GM21390 (cell line): ENCODE data around the gene MET.
"Not testable (repeated sequence)": the region's sequence is repeated elsewhere in the genome, so short reads cannot be mapped to it uniquely, and the experiment has no call there.

Experiments
- ATAC-seq: cut with Tn5 transposase; IDR thresholded peaks from one replicate; pipeline ENCODE4 v1.9.1; 2021; ENCODE audit not compliant: unreplicated experiment

Gene MET

DNA sequence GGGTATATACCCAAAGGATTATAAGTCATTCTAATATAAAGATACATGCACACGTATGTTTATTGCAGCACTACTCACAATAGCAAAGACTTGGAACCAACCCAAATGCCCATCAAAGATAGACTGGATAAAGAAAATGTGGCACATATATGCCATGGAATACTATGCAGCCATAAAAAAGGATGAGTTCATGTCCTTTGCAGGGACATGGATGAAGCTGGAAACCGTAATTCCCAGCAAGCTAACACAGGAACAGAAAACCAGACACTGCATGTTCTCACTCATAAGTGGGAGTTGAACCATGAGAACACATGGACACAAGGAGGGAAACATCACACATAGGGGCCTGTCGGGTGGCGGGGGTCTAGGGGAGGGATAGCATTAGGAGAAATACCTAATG is 79.1 kb downstream of the MET start:
- ATAC-seq, result not testable (repeated sequence)

DNA sequence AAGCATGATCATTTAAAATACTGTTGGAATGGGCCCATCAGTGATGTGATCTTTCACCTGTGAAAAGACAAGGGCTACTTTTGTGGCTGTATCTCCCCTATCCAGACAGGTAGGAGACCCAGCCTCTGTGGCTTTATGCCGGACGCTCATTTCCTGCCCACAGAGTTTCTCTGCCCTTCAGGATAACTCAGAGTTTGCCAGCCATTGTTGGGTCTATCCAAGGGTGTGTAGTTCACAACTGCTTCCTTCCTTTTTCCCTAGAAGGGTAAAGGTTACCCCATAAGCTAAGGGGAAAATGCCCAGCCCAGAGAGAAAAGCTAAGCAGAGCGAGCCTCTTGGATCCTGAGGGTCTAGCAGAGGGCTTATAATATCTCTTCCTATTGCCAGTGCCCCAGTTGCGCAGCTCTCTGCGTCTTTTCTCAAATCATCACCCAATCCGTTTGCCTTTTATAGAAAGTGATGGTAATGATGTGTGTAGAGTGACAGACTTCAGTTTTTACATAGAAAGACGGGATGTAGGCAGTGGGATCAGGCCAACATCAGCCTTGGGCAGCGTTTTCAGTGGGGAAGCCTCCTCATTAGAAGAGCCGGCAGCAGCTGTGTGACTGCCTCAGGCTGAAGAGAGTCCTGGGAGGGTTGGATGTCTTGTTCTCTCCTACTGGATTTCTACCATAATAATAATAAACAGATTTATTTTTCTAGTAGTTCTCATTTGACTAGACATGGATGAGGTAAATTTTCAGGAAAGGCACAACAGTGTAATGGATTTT is 80.5 kb downstream of the MET start:
- no peak for ATAC-seq

GRCh38 chr7:116753130-116753529 is 81.1 kb downstream of the MET start:
- no peak for ATAC-seq

GRCh38 chr7:116754186-116754585 is 82.2 kb downstream of the MET start:
- no peak for ATAC-seq

DNA sequence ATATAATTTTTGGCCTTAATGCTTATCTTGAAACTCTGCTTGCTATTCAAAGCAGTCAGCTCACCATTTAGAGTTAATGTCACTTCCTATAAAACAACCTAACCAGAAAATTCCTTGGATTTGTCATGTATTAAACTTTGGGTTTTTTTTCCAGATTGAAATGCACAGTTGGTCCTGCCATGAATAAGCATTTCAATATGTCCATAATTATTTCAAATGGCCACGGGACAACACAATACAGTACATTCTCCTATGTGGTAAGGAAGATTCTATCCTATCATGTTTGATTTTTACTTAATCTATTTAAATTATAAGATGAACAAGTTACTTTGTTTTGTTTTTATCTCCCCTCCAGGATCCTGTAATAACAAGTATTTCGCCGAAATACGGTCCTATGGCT is 85.3 kb downstream of the MET start:
- no peak for ATAC-seq

GRCh38 chr7:116759642-116760041 is 87.6 kb downstream of the MET start:
- not testable (repeated sequence) for ATAC-seq

GRCh38 chr7:116762971-116763370 is 91.0 kb downstream of the MET start:
- no peak for ATAC-seq

- ATAC-seq, result no peak
Observed at GRCh38 chr7:116763647-116764046, 91.7 kb downstream of the MET start.

DNA sequence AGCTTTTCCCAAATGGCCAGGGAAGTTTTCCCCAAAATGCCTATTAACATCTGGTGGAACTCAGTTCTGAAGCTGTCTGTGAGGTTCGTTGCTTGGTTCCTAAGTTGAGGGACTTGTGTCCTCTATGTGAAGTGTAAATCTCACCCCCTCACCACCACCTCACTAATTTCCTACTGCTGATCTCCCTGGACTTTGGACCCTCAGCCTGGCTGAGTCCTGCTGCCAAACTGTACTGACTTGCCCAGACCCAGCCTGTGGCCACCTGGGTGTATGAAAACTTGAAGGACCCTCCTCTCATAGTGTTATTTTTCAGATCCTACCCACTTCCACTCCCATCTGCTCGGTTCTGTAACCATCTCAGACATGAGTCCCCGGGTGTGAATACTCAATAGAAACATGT is 94.9 kb downstream of the MET start:
- no peak for ATAC-seq

- ATAC-seq, result no peak
Observed at GRCh38 chr7:116769546-116769945, 97.5 kb downstream of the MET start.

DNA sequence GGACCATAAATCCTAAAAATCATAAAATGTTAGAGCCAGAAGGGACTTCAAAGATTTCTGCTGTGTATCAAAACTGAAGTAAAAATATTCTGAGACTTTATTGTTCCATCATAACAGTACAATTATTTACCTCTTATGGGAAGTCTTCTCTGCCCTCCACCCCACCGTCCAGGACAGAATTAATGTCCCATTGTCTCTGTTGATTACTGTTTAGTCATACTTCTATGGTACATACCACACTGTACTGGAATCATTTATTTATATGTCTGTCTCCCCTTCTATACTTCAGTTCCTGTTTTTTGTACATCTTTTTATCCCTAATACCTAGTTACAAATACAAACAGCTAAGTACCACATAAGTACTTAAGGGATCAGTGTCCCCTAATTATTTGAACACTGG is 98.9 kb downstream of the MET start:
- no peak for ATAC-seq

- ATAC-seq, result no peak
Observed at GRCh38 chr7:116771640-116772039, 99.6 kb downstream of the MET start.

DNA sequence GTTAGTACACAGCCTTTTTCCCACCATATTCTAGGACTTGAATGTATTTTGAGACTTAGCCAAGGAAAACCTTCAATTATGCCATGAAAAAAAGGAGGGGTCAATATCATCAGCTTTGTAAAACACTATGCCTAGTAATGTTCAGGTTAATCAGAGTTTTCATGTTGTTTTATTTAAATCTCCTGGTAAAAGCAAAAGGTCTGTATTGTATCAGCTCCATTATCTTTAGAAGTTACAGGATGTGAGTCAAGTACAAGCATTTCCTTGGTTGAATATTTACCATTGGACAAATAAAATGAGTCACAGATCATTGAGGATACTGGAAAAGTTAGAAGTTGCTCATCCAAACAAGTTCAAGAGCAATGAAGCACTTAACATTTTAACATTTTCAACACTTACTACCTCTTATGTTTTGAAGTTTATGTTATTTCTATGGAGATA is 100.4 kb downstream of the MET start:
- no peak for ATAC-seq

GRCh38 chr7:116772926-116773749 is 101.1 kb downstream of the MET start:
- no peak for ATAC-seq

GRCh38 chr7:116776046-116776445 is 104.0 kb downstream of the MET start:
- ATAC-seq, result no peak

GRCh38 chr7:116776610-116777289 is 104.8 kb downstream of the MET start:
- peak; percentile 54 for ATAC-seq

DNA sequence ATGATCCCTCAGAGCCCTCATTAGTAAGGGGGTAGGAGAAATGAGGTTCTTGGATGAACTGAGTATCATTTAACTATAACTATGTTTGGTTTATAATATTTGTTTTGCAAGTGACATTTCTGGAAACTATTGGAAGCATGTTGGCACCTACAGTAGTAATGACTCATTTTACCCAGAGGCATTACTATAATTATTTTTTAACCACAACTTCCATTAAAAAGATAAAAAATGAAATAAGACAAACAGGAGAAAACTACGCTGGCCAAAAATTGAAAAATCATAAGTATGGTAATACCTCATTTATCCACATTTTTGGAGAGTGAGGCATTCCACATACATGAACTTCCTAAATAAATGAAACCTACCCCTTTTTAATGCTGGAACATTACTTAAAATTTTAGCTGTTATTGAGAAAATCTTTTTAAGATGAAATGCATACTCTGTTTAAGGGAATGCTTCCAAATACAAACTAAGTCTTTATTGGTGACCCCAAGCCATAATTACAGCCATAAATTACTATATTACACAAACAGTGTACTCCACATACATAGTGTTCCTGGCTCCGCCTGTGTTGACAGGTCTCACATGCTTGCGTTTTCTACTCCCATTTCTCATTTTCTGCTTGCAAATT is 105.8 kb downstream of the MET start:
- ATAC-seq, result no peak

GRCh38 chr7:116779216-116779615 is 107.2 kb downstream of the MET start:
- ATAC-seq, result no peak

GRCh38 chr7:116779931-116780330 is 107.9 kb downstream of the MET start:
- ATAC-seq, result no peak

- no peak for ATAC-seq
Observed at GRCh38 chr7:116780521-116780920, 108.5 kb downstream of the MET start.

DNA sequence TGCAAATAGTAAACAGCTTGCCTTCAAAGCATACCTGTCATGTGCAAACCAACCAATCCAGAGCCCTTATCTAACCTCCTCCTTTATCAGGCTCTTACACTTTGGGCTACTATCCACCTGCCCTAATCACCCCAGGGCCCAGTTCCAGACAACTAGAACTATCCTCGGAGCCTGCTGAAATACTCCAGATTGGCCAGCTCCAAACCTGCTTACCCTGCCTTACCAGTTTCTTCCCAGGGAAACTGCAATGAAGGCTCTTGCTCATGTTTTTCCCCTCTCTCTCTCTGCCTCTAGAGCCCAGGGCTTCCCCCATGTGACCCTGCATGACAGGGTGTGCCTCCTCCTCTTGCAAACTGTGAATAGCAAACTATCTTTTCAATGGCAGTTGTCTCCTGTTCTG is 109.0 kb downstream of the MET start:
- no peak for ATAC-seq
